ENCODE measurements around the gene ATE1. TPM values are rescaled to one million over a fixed set of nuclear protein-coding genes. Genes with fewer than 3 reads are reported as not detected.
"Not testable (repeated sequence)": the region's sequence is repeated elsewhere in the genome, so short reads cannot be mapped to it uniquely, and the experiment has no call there.

Gene ATE1
- total and polyA plus RNA-seq, 2 donors (not counting 1 experiment from before 2014, with no cell fraction given), result 8.2 to 32.0 TPM

DNA sequence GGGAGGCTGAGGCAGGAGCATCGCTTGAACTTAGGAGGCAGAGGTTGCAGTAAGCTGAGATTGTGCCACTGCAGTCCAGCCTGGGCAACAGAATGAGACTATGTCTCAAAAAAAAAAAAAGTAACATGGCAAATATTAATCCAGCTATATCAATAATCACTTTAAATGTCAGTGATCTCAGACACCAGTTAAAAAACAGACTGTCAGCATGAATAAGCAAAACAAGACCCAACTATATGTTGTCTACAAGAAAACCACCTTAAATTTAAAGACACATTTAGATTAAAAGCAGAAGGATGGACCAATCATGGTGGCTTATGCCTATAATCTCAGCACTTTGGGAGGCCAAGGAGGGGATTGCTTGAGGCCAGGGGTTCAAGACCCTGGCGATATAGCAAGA, 8.5 kb upstream of the ATE1 start:
- POLR2A ChIA-PET, result no interaction called here

DNA sequence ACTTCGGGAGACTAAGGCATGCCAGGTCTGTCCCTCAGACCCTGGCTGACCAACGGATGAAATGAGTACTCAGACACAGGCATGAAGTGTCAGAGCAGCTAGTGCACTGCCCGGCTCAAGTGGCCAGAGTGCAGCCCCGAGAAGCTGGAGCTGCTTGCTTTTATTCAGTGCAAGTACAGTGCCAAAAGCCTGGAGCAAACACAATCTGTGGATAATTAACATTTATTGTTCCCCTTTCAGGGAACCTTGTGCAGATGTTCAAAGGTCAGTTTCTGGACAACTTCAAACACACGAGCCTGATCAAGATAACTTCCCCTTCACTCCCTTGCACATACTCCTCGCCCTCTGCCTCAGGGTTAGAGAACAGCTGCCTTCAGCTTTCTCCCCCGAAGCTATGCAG, 7.9 kb upstream of the ATE1 start:
- ChIA-PET POLR2A (no interaction called here), CTCF (interaction anchor here (0.6 kb wide), 1 partner anchor 24 kb away, joined by 3 read pairs; no protein-coding TSS in a partner anchor)
- DNase-seq (no peak), ATAC-seq (ENCODE audit: low read depth) (no peak)
- no peak overlapping the region for H3K27ac ChIP-seq (ENCODE audit: low read length in 2 of 2)
- H3K27me3 ChIP-seq (replicated peaks in 1 of 4; ENCODE audit: control extremely low read depth in 1 of 4, control insufficient read depth in 3 of 4, insufficient read depth in 4 of 4, low read length in 3 of 4), result no peaks in the 10 kb centered on the region
- 71% methylated on average over 7 of the region's 7 CpGs for WGBS (ENCODE audit: insufficient coverage)
- intact Hi-C loops (cut with micrococcal nuclease), result no loop called here
- TF ChIP-seq EZH2 (IDR thresholded peaks at IDR 0.05; ENCODE audit: borderline replicate concordance, insufficient read depth, low read depth, low read length, poor library complexity, severe bottlenecking), result no peak
- TF ChIP-seq, protein P1, sequence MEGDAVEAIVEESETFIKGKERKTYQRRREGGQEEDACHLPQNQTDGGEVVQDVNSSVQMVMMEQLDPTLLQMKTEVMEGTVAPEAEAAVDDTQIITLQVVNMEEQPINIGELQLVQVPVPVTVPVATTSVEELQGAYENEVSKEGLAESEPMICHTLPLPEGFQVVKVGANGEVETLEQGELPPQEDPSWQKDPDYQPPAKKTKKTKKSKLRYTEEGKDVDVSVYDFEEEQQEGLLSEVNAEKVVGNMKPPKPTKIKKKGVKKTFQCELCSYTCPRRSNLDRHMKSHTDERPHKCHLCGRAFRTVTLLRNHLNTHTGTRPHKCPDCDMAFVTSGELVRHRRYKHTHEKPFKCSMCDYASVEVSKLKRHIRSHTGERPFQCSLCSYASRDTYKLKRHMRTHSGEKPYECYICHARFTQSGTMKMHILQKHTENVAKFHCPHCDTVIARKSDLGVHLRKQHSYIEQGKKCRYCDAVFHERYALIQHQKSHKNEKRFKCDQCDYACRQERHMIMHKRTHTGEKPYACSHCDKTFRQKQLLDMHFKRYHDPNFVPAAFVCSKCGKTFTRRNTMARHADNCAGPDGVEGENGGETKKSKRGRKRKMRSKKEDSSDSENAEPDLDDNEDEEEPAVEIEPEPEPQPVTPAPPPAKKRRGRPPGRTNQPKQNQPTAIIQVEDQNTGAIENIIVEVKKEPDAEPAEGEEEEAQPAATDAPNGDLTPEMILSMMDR (IDR thresholded peaks at IDR 0.05), result no peak
- no peaks in the 10 kb centered on the region for H3K36me3 ChIP-seq (replicated peaks in 1 of 2; ENCODE audit: control extremely low read depth in 1 of 2, control insufficient read depth in 1 of 2, extremely low read depth in 1 of 2, insufficient read depth in 2 of 2, low read length in 1 of 2)
- H3K4me1 Mint-ChIP-seq, result no peaks in the 10 kb centered on the region
- no peaks in the 10 kb centered on the region for H3K4me1 ChIP-seq (ENCODE audit: control insufficient read depth in 2 of 2, insufficient read depth in 2 of 2, low read length in 2 of 2)
- no peak overlapping the region for H3K9ac ChIP-seq (ENCODE audit: low read length)
- no peak overlapping the region for H3K4me3 Mint-ChIP-seq
- no peaks in the 10 kb centered on the region for H3K79me2 ChIP-seq (ENCODE audit: control insufficient read depth, insufficient read depth, low read length)
- no peak overlapping the region for H3K27ac Mint-ChIP-seq
- no peak overlapping the region for H3K4me3 ChIP-seq (ENCODE audit: control extremely low read depth in 1 of 5, extremely low read depth in 1 of 5, insufficient read depth in 1 of 5, low read depth in 2 of 5, low read length in 4 of 5)
- H3K4me2 ChIP-seq (replicated peaks; ENCODE audit: low read depth, low read length, poor library complexity, severe bottlenecking), result no peak overlapping the region
- no peaks in the 10 kb centered on the region for H3K9me3 Mint-ChIP-seq (ENCODE audit: insufficient read depth)
- peaks cover 15% of the 10 kb centered on the region for H3K27me3 Mint-ChIP-seq
- no peak overlapping the region for H2AFZ ChIP-seq (ENCODE audit: insufficient read depth, low read depth, low read length, poor library complexity, severe bottlenecking)
- no peaks in the 10 kb centered on the region for H4K20me1 ChIP-seq (ENCODE audit: control insufficient read depth, insufficient read depth, low read length, poor library complexity, severe bottlenecking)
- H3K9me3 ChIP-seq (ENCODE audit: control extremely low read depth in 1 of 3, control insufficient read depth in 2 of 3, insufficient read depth in 1 of 3, low read length in 2 of 3), result no peaks in the 10 kb centered on the region

More for the DNA sequence above, 8.5 kb upstream of the ATE1 start:
- Histone ChIP-seq H3K9me3 (ENCODE audit: control extremely low read depth in 1 of 3, control insufficient read depth in 2 of 3, insufficient read depth in 1 of 3, low read length in 2 of 3) (no peaks in the 10 kb centered on the region), H3K4me2 (replicated peaks; ENCODE audit: low read depth, low read length, poor library complexity, severe bottlenecking) (no peak overlapping the region), H2AFZ (ENCODE audit: insufficient read depth, low read depth, low read length, poor library complexity, severe bottlenecking) (no peak overlapping the region), H3K79me2 (ENCODE audit: control insufficient read depth, insufficient read depth, low read length) (no peaks in the 10 kb centered on the region), H3K4me3 (ENCODE audit: control extremely low read depth in 1 of 5, extremely low read depth in 1 of 5, insufficient read depth in 1 of 5, low read depth in 2 of 5, low read length in 4 of 5) (no peak overlapping the region), H3K36me3 (replicated peaks in 1 of 2; ENCODE audit: control extremely low read depth in 1 of 2, control insufficient read depth in 1 of 2, extremely low read depth in 1 of 2, insufficient read depth in 2 of 2, low read length in 1 of 2) (no peaks in the 10 kb centered on the region), H3K9ac (ENCODE audit: low read length) (no peak overlapping the region), H3K27ac (ENCODE audit: low read length in 2 of 2) (no peak overlapping the region), H4K20me1 (ENCODE audit: control insufficient read depth, insufficient read depth, low read length, poor library complexity, severe bottlenecking) (no peaks in the 10 kb centered on the region), H3K27me3 (replicated peaks in 1 of 4; ENCODE audit: control extremely low read depth in 1 of 4, control insufficient read depth in 3 of 4, insufficient read depth in 4 of 4, low read length in 3 of 4) (no peaks in the 10 kb centered on the region), H3K4me1 (ENCODE audit: control insufficient read depth in 2 of 2, insufficient read depth in 2 of 2, low read length in 2 of 2) (no peaks in the 10 kb centered on the region)
- DNase-seq, result no peak
- Mint-ChIP-seq H3K27me3 (peaks cover 15% of the 10 kb centered on the region), H3K4me1 (no peaks in the 10 kb centered on the region), H3K27ac (no peak overlapping the region), H3K4me3 (no peak overlapping the region), H3K9me3 (ENCODE audit: insufficient read depth) (no peaks in the 10 kb centered on the region)
- ATAC-seq (ENCODE audit: low read depth), result no peak
- TF ChIP-seq EZH2 (IDR thresholded peaks at IDR 0.05; ENCODE audit: borderline replicate concordance, insufficient read depth, low read depth, low read length, poor library complexity, severe bottlenecking), result no peak
- TF ChIP-seq, protein P1 (IDR thresholded peaks at IDR 0.05), result no peak
- 100% methylated on average over 1 of the region's 2 CpGs for WGBS (ENCODE audit: insufficient coverage)
- CTCF ChIA-PET, result interaction anchor here (0.6 kb wide), 1 partner anchor 25 kb away, joined by 3 read pairs; no protein-coding TSS in a partner anchor
- intact Hi-C loops (cut with micrococcal nuclease), result no loop called here

DNA sequence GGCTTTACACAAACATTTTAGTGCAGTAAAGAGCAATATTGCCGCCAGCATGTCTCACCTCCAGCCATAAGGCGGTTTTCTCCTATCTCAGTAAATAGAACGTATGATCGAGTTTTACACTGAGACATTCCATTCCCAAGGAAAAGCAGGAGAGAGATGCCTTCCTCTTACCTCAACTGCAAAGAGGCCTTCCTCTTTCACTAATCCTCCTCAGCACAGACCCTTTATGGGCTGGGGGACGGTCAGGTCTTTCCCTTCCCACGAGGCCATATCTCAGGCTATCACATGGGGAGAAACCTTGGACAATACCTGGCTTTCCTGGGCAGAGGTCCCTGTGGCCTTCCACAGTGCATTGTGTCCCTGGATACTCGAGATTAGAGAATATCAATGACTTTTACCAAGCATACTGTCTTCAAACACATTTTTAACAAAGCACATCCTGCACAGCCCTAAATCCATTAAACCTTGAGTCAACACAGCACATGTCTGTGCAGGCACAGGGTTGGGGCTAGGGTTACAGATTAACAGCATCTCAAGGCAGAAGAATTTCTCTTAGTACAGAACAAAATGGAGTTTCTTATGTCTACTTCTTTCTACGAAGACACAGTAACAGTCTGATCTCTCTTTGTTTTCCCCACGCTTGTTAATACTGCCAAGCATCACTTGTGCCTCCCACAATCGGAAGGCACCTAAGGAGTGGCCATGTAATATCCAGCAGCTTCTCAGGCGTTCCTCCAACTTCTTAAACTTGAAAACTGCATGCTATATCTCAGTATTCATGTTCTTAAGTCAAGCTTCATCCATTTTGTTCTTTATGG, 2.6 kb upstream of the ATE1 start:
- intact Hi-C loops (cut with micrococcal nuclease); H3K9me3 Mint-ChIP-seq (ENCODE audit: insufficient read depth); H3K27me3 Mint-ChIP-seq; H3K27me3 ChIP-seq (replicated peaks in 1 of 4; ENCODE audit: control extremely low read depth in 1 of 4, control insufficient read depth in 3 of 4, insufficient read depth in 4 of 4, low read length in 3 of 4); CTCF ChIA-PET; H4K20me1 ChIP-seq (ENCODE audit: control insufficient read depth, insufficient read depth, low read length, poor library complexity, severe bottlenecking); H3K27ac ChIP-seq (ENCODE audit: low read length in 2 of 2); H3K9ac ChIP-seq (ENCODE audit: low read length); H3K36me3 ChIP-seq (replicated peaks in 1 of 2; ENCODE audit: control extremely low read depth in 1 of 2, control insufficient read depth in 1 of 2, extremely low read depth in 1 of 2, insufficient read depth in 2 of 2, low read length in 1 of 2); H2AFZ ChIP-seq (ENCODE audit: insufficient read depth, low read depth, low read length, poor library complexity, severe bottlenecking); H3K27ac Mint-ChIP-seq; ATAC-seq (ENCODE audit: low read depth); H3K4me3 ChIP-seq (ENCODE audit: control extremely low read depth in 1 of 5, extremely low read depth in 1 of 5, insufficient read depth in 1 of 5, low read depth in 2 of 5, low read length in 4 of 5); DNase-seq; H3K9me3 ChIP-seq (ENCODE audit: control extremely low read depth in 1 of 3, control insufficient read depth in 2 of 3, insufficient read depth in 1 of 3, low read length in 2 of 3); H3K4me2 ChIP-seq (replicated peaks; ENCODE audit: low read depth, low read length, poor library complexity, severe bottlenecking); POLR2A ChIA-PET: not testable (repeated sequence)
- H3K79me2 ChIP-seq (ENCODE audit: control insufficient read depth, insufficient read depth, low read length), result peaks cover 31% of the 10 kb centered on the region
- WGBS (ENCODE audit: insufficient coverage), result 94% methylated on average over 10 of the region's 11 CpGs
- Mint-ChIP-seq H3K4me1 (peaks cover 17% of the 10 kb centered on the region), H3K4me3 (peak overlapping the region; percentile 57)
- H3K4me1 ChIP-seq (ENCODE audit: control insufficient read depth in 2 of 2, insufficient read depth in 2 of 2, low read length in 2 of 2), result peaks cover 10 to 16% of the 10 kb centered on the region in 2 donors

All from B cell (primary cell).